ENCODE results near the gene PMF1.
A peak's percentile ranks its signal among the peaks of the same experiment; 100 is the strongest.

The PMF1 gene

DNA sequence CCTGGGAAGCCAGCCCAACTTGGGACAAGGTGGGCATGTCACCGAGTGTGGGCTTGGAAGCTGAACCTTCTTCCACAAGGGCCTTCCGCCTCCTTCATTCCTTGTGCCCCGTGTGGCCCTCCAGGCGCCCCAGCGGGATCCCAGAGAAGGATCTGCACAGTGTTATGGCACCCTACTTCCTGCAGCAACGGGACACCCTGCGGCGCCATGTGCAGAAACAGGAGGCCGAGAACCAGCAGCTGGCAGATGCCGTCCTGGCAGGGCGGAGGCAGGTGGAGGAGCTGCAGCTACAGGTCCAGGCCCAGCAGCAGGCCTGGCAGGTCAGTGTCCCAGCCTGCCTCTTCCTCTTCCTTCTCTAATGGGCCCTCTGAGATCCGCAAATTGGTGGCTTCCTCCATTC is 23.4 kb downstream of the PMF1 start:
- DNase-seq (ENCODE audit: low spot score), result no peak

DNA sequence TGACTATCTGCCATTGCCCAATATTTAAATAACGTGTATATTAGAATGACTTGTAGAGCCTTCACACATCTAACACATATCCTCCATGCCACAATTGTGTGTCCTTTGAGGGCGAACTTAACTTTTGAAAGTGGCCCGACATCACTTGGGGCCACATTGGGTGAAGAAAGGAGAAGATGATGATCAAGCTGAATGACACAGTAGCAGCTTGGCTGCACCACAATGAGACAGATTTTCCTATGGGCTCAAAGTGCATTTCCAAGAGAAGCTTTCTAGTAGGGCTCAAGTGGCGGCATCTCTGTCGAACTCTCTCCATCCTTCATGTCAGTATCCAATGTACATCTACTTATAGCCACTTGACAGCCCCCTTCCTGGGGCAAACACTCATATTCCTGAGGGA is 25.4 kb downstream of the PMF1 start:
- no peak for DNase-seq (ENCODE audit: low spot score)

DNA sequence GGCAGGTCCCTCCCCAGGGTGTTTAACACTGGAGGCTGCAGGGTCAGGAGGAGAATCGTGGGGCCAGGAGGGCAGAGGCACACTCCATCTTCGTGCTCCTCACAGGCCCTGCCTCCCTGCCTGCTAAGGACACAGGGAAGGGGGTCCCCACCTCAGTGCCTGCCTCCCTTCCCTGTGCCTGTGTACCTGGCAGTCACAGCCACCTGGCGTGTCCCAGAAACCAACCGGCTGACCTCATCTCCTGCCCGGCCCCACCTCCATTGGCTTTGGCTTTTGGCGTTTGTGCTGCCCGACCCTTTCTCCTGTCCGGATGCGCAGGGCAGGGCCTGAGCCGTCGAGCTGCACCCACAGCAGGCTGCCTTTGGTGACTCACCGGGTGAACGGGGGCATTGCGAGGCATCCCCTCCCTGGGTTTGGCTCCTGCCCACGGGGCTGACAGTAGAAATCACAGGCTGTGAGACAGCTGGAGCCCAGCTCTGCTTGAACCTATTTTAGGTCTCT is 28.6 kb downstream of the PMF1 start:
- DNase-seq (ENCODE audit: low spot score), result no peak

DNA sequence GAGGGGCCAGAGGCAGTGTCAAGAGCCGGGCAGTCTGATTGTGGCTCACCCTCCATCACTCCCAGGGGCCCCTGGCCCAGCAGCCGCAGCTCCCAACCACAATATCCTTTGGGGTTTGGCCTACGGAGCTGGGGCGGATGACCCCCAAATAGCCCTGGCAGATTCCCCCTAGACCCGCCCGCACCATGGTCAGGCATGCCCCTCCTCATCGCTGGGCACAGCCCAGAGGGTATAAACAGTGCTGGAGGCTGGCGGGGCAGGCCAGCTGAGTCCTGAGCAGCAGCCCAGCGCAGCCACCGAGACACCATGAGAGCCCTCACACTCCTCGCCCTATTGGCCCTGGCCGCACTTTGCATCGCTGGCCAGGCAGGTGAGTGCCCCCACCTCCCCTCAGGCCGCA is 29.1 kb downstream of the PMF1 start, which contains the start of gene BGLAP:
BGLAP (plus strand) TSS at position 259 of the 400 bp plus-strand sequence; CDS start at position 307, 48 bp downstream.
- DNase-seq (ENCODE audit: low spot score), result no peak

DNA sequence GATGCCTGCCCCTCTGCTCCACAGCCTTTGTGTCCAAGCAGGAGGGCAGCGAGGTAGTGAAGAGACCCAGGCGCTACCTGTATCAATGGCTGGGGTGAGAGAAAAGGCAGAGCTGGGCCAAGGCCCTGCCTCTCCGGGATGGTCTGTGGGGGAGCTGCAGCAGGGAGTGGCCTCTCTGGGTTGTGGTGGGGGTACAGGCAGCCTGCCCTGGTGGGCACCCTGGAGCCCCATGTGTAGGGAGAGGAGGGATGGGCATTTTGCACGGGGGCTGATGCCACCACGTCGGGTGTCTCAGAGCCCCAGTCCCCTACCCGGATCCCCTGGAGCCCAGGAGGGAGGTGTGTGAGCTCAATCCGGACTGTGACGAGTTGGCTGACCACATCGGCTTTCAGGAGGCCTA is 29.9 kb downstream of the PMF1 start:
- DNase-seq (ENCODE audit: low spot score), result no peak

DNA sequence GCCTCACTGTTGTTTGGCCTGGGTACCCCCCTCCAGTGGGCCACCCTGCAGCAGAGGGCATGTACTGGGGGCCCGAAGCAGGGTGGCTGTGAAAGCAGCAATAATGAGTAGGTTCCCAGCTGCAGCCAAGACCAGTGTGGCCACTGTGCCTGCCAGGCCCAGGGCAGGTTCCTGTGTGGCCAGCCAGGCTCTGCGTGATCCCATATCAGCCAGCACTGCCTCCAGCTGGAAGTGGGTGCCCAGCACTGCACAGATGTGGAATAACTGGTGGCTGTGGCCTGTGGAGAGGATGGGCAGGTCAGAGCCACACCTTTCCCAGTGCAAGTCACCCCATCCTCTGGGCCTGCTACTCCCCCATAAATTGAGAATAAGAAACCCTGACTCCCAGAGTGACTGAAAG is 31.3 kb downstream of the PMF1 start:
- DNase-seq (ENCODE audit: low spot score), result no peak

DNA sequence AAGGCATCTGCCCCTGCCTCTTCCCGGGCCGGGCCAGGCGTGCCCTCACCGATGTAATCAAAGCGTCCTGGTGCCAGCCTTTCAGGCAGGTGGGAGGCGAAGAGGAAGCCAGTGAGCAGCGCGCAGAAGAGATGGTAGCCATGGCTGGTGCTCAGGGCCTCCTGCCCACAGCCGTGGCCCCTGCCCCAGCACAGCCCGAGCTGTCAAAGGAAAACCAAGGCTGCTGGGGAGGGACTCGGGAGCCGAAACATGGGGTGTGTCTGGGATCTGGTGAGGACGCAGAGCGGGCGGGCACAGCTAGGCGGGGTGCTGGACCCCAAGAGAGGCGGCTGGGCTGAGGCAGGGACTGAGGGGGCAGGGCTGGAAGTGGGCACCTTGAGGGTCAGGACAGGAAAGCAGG is 31.9 kb downstream of the PMF1 start:
- no peak for DNase-seq (ENCODE audit: low spot score)

DNA sequence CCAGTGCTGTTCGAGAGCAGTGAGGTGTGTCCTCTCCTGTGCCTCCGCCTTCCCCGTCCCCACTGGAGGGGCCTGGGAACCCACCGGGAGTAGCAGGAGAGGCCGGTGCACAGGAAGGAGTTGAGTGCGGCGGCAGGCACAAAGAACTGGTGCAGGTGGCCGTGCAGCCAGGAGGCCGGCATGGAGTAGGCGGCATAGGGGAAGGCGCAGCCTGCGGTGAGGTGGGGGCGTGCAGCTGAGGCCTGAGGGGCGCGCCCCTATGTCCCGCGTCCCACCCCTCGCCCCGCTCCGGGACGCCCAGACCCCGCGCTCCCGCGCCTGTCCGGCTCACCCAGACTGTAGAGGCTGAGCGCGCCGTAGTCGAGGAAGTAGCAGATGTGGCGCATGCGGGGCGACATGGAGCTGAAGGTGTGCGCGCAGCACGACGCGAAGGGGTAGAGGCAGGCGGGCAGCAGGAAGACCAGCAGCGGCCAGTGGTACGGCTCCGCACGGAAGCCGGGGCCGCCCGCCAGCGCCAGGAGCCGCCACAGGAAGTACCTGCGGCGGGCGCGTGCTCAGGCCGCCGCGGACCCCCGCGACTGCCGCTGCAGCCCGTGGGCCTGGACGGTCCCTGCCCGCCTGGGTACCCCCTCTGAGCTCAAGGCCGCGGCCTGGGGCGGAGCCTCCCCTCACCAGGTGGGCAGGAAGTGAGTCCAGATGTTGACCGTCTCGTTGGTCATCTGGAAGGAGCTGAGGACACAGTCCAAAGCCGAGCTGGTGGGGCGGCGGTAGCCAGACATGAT is 32.8 kb downstream of the PMF1 start:
- DNase-seq (ENCODE audit: low spot score), result peak; percentile 50

DNA sequence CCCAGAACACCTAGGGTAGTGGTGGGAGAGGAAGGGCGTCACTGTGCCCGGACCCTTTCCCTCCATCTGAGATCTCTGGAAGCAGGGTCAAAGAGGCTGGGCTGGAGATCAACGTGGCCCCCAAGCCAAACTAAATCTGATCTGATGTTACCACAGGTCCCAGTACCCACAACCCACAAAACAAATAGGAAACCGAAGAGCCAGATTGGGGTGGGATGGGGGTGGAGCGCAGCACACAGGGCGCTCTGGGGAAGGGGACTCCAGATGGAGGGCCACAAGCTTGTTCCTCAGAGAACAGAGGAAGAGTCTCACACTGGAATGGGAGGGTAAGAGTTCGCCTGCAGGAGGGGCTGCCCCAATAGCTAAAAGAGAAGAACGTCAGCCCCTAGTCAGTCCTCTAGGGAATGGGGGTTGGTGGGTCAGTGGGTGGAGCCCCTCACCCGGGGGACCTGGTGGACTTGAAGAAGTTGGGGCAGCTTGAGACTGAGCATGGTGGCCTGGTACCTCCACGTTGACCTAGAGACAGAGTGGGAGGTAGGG is 33.5 kb downstream of the PMF1 start:
- no peak for DNase-seq (ENCODE audit: low spot score)

DNA sequence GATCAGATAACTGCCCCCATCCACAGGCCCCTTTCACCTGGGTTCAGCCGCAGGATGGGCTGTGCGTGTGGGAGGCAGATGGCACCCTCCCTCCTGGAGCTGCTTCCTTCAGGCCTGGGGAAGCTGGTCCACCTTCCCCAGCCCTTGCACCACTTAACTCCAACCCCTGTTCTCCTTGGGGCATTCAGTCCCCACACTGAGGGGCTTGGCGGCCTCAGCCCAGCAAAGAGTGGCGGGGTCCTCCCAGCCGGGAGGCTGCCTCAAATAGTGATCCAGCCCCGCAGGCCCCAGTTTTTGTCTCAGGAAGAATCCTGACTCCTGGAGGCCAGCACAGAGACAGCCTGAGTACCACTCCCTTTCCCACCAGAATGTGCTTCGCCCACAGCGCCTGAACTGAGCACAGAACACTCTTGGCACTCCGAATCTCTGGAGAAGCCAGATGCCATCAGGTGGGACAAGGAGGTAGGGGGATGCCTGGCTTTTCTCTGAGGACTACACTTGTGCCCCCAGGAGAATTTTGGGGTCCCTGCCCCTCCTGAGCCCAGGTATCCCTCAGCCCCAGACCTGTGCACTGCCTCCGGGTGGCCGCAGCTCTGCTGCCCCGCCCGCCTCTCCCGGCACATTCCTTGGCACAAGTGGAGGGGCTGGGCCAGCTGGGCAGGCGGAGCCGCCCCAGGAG is 34.1 kb downstream of the PMF1 start:
- DNase-seq (ENCODE audit: low spot score), result no peak

DNA sequence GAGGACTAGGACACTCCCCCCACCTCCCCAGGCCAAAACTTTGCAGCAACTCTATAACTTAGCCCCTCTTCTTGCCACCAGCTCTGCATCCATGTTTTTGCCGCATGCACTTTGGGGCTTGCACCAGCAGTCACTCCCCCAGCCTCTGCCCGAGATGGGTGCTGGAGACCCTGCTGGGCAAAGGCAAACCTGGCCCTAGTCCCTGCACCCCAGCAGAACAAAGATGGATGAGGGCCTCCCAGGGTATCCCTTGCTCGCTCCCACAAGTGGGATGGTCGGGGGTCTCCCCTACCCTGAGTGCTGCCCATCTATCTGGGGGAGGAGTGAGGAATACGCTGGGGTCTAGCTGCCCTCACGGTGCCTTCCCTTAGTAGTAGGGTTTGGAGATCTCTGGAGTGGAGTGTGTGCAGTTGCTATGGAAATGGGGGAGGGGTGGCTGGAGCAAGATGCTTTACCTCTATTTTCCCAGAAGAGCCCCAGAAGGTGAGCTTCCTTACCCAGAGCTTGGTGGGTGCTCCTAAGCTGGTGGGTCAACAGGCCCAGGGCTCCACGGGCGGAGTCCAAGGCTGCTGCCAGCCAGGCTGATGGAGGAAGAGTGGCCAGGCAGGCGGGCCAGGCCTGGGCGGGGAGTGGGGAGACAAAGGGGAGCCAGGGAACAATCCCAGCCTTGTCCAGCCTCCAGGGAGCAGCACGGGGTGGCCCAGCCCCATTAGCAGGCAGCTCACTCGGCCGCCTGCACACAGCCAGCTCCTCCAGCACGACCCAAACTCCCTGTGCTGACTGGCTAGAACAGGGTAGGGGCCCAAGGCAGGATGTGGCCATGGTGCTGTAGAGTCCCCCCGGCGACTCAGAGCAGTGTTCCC is 34.9 kb downstream of the PMF1 start, which contains the start of gene PAQR6:
PAQR6 (minus strand) TSS at position 597 of the 863 bp plus-strand sequence. CDS start 1,325 bp downstream, outside the sequence.
- no peak for DNase-seq (ENCODE audit: low spot score)

DNA sequence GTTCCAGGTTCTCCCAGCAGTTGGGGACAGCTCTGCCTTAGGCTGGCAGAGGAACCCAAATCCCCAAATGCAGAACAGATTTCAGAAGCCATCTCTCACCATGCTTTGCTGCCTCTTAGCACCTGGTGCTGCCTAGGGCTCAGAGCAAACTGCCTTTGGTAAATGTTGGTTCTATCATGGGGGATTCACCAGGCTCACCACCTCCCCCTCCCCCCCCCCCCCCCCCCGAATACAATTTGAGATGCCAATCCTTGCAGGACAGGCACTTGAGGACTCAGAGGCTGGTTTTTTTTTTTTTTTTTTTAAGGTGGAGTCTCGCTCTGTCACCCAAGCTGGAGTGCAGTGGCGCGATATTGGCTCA is 35.5 kb downstream of the PMF1 start:
- no peak for DNase-seq (ENCODE audit: low spot score)

DNA sequence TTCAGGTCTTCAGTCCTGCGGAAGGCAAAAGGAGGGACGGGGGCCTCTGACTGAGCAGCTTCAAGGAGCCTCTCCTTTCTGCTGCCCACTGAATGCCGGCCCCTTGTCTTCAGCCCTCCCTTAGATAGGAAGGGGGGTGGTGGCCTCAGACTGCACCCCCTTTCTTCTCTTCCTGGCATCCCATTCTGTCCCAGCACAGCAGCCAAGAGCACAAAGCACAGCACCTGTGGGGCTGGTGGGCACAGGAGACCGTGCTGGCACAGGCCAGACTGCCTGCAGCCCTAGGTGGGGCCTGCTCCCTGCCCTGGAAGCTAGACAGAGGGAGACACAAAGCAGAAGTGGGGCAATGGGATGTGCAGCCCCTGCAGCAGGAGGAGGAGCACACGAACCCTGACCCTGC is 36.8 kb downstream of the PMF1 start:
- no peak for DNase-seq (ENCODE audit: low spot score)

DNA sequence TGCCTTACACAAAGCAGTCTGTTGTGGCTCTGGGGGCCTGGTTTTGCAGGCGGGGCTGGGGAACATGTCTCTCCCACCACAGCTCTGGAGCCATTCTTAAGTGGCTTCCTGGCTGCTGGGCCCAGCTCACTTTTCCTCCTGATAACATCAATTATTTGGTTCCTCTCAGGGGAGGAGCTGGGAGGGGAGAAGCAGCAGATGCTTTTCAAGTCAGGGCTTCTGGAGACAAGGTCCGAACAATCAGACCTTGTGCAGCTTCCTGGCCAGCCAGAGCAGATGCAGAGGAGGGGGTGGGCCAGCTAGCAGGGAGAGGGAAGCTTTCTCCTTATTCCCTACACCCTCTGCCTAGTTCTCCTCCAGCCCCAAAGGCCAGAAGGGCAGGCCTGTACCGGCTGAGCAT is 38.7 kb downstream of the PMF1 start:
- DNase-seq (ENCODE audit: low spot score), result no peak

DNA sequence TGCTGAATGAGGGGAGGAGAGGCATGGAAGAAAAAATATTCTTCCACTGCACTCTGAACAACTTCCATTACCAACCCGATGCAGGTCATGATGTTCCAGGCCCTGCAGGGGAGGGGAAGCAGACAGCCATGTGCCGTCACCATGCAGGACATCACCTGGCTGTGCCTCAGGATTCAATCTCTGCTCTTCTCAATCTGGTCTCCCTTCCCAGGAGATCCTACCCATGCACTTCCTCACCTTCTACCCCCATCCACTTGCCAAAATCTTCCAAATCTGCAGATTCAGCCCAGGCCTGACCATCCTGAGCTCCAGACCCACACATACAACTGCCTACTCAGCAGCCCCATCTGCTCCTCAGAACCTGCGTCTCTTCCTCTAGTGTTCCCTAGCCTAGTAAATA is 40.8 kb downstream of the PMF1 start:
- no peak for DNase-seq (ENCODE audit: low spot score)

DNA sequence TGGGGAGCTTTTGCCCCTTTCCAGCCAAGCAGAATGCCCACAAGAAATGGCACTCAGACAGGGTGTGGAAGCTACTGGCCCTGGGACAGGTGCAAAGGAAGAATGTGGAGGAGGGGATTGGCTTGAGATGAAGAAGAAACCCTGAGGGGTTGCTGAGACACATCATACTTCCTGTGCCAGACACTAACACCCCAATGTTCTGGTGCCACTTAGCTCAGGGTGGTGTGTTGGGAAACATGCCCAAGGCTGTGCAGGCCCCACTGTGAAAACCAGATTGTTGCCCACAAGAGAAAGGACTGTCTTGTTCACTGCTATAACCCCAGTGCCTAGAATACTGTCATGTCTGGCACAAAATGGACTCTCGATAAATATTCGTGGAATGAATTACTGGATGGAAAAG is 44.9 kb downstream of the PMF1 start:
- no peak for DNase-seq (ENCODE audit: low spot score)

DNA sequence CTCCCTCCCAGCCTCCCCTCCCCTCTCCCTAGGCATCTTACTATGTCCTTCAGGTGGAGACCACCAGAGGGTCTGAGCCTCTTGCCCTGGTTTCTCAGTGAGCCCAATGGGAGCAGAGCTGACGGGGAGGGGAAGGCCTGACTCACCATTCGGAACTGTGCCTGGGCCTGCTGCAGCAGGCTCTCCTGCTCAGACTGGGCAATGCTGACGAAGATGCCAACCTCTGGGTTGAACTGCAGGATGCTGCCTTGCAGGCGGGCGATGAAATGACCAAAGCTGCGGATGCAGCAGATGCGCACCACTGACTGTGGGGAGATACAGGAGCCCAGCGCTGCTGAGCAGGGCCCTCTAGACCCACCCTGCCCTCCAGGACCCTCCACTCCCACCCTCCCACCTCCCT is 46.1 kb downstream of the PMF1 start:
- no peak for DNase-seq (ENCODE audit: low spot score)

DNA sequence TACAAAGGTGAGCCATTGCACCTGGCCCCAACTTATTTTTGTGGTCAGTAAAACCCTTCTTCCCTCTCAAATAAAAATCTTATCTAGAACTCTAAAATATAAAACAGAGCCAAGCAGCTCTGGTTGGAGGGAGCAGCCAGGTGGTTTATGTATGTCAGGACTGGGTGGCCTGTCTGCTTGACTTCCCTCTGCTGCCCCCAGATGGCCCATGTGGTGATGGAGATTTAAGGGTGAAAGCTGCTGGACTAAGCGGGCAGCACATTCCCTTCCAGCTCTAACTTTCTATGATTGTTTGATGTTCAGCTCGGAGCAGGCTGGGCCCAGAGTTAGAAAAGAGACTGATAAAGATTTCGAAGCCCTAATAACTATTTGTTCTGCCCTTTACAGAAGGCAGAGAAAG is 47.0 kb downstream of the PMF1 start:
- no peak for DNase-seq (ENCODE audit: low spot score)

DNA sequence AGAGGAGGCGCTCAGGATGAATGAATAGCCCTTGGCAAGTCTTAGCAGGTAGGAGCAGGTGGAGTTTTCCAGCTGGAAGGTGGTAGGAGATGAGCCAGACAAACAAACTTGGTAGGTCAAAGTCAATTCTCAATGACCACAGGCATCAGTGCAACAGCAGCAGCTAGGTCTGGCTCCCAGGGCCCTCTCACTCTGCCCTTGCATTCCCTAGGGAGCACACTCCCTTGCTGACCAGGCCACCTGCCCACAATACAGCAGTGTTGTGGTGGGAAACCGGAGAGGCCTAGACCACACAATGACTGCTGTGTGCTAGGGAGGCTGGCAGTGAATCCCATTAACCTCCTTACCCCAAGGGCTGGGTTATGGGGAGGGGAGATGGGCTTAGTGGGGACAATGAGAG is 48.1 kb downstream of the PMF1 start:
- no peak for DNase-seq (ENCODE audit: low spot score)

DNA sequence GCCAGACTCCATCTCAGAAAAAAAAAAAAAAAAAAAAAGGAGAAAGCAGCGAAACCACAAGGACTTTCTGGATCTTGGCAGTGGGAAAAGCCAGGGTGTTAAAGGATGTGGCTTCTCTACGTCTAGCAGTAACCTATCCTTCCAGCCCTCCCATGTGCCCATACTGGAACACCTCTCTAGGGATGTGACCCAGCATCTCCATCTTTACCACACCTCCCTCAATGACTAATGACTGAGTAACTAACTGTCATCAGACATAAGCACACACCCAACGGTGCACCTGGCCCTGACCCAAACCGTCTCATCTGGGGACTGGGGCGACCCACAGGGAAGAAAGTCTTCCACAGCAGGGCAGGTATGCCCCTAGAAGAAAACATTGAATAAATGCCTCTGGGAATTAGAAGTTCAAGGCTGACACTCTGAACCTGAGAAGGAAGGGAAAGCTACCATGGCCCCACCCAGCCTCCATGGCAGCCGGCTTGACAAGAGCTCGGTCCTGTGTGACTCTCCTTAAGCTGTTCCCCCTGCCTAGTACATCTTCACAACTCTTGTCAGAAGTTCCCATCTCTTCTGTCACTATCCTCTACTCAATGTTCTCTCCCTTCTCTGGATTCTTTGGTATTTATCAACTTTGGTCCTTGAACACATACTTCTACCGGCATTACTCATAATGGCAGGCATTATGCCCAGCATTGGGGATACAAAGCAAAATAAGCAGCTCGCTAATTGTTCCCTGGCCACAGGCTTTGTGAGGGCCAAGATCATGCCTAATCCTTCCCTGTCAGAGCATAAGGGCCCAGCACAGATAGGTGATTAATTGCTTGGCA is 49.9 kb downstream of the PMF1 start:
- peak; percentile 72 for DNase-seq (ENCODE audit: low spot score)

DNA sequence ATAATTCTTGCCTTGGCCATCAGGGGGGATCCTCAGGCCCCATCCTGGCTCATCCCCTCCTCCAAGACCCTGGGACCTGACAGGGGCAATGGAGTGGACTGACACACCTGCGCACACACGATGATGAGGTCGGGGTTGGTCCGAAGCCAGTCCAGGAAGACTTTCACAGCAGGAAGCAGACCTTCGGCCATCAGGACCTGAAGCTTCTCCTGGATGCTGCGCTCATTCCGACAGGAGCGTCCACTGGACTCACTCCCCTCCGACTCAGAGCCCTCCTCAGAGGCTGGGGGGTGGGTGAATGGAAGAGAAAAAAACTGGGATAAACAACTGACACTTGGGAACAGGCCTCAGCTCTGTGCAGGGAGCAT is 50.5 kb downstream of the PMF1 start:
- DNase-seq (ENCODE audit: low spot score), result no peak
